Measurements from ENCODE around the gene GIPC2.

GIPC2 gene

DNA sequence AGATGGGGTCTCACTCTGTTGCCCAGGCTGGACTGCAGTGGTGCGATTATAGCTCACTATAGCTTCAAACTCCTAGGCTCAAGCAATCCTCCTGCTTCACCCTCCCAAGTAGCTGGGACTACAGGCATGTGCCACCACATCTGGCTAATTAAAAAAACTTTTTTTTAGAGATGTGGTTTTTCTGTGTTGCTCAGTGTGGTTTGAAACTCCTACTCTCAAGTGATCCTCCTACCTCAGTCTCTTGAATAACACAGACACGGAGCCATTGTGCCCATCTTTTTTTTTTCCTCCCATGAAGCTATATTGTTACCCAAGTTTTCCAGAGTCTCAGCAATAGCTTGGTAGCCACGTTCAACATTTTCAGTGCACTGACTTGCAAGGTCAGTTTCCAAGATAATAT, 2.7 kb downstream of the GIPC2 start:
- Histone ChIP-seq H3K9ac (no peak overlapping the region), H3K4me1 (no peaks in the 10 kb centered on the region), H3K27ac (no peak overlapping the region), H4K20me1 (no peaks in the 10 kb centered on the region), H3K9me3 (peaks cover 18% of the 10 kb centered on the region), H3K36me3 (no peaks in the 10 kb centered on the region), H3K4me2 (no peak overlapping the region), H3K4me3 (no peak overlapping the region), H3K27me3 (no peaks in the 10 kb centered on the region)
- no peak for TF ChIP-seq Cebpa-rat (IDR thresholded peaks at IDR 0.05)

DNA sequence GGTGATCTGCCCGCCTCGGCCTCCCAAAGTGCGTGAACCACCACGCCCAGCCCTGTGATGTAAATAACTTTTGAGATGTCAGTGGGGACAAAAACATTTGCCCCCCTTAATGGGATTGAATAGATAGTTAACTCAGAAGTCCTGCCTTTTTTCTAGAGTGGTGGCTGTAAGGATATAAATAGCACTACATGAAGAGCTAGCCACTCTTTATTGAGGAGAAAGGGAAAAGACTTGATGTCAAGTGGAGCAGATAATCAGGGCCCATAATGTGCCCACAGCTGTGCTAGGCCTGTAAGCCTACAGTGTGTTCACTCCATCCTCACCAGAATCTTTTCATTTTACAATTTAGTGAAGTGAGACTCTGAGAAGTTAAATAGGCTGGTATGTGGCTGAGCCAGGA, 3.6 kb downstream of the GIPC2 start:
- H4K20me1 ChIP-seq = no peaks in the 10 kb centered on the region
- H3K4me2 ChIP-seq = no peak overlapping the region
- H3K27me3 ChIP-seq = no peaks in the 10 kb centered on the region
- peaks cover 18% of the 10 kb centered on the region for H3K9me3 ChIP-seq
- no peaks in the 10 kb centered on the region for H3K36me3 ChIP-seq
- H3K27ac ChIP-seq = no peak overlapping the region
- no peak overlapping the region for H3K4me3 ChIP-seq
- no peak overlapping the region for H3K9ac ChIP-seq
- TF ChIP-seq Cebpa-rat (IDR thresholded peaks at IDR 0.05) = no peak
- no peaks in the 10 kb centered on the region for H3K4me1 ChIP-seq

DNA sequence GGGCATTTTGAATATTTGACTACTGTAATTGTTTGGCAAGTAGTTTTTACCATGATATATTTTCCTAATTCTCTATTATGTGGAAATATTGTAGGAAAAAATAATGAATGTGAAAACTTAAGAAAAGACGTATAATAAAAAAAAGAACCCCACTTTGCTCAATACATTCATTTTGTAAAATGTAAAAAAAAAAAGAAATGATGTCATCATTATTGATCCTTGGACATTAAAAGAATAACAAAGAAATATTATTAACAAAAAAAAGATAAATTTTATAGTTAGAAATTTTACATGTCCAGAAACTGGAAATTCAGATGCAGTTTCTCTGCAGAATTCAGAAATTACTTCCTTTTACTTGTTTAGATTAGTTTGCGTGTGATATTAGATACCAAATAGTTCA, 5.2 kb downstream of the GIPC2 start:
- no peak overlapping the region for H3K27ac ChIP-seq
- no peaks in the 10 kb centered on the region for H4K20me1 ChIP-seq
- H3K27me3 ChIP-seq = no peaks in the 10 kb centered on the region
- no peak overlapping the region for H3K9ac ChIP-seq
- no peak overlapping the region for H3K4me3 ChIP-seq
- H3K4me1 ChIP-seq = no peaks in the 10 kb centered on the region
- TF ChIP-seq Cebpa-rat (IDR thresholded peaks at IDR 0.05) = no peak
- H3K9me3 ChIP-seq = peaks cover 7% of the 10 kb centered on the region
- no peaks in the 10 kb centered on the region for H3K36me3 ChIP-seq
- no peak overlapping the region for H3K4me2 ChIP-seq

DNA sequence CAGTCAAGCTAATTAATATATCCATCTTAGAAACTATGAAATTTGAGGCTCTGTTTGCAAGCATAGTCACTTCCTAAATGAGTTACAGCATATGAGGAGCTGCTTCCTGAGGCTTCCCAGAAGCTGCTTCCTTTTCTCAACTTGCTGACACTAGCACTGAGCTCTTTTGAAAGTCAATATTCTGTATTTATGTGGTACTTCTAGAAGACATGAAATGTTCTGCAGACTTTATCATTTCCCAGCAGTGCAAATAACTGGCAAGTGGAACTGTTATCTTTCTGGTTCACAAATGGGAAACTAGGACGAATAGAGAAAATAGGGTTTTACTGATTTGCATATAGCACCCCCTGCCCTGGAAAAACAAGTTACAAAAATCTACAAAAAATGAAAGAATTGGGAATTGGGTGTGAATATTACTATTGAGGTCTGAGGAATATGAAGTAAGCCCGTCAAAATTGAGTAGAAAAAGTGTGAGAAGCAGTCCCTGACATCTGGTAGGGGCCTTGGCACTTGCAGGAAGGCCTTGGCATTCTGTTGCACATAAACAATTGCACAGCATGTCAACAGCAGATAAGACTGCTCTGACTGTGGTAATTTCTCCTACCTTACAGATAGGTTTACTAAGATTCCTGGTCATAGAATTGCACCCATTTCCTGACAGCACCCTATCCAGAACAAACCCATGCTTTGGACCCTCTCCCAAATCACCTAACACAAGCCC, 7.1 kb downstream of the GIPC2 start:
- no peak overlapping the region for H3K4me3 ChIP-seq
- no peak overlapping the region for H3K27ac ChIP-seq

DNA sequence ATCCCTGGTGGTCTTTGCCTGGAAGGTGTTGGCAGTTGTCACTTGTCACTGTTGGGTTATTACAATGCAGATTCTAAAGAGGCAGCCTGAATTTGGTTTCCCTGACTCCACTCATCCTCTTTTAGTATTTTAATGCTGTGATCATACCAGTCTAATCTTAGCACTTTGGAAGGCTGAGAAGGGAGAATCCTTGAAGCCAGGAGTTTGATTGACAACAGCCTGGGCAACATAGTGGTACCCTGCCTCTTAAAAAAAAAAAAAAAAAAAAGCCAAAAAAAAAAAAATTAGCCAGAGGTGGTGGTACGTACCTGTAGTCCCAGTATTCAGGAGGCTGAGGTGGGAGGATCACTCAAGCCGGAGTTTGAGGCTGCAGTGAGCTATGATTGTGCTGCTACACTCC, 7.7 kb downstream of the GIPC2 start:
- Histone ChIP-seq H3K36me3 (no peaks in the 10 kb centered on the region), H3K27ac (no peak overlapping the region), H3K9ac (no peak overlapping the region), H3K9me3 (no peaks in the 10 kb centered on the region), H3K4me2 (no peak overlapping the region), H3K27me3 (no peaks in the 10 kb centered on the region), H3K4me1 (no peaks in the 10 kb centered on the region), H3K4me3 (no peak overlapping the region), H4K20me1 (no peaks in the 10 kb centered on the region)
- TF ChIP-seq Cebpa-rat (IDR thresholded peaks at IDR 0.05) = no peak

More for the DNA sequence above, 7.1 kb downstream of the GIPC2 start:
- Histone ChIP-seq H3K9ac (no peak overlapping the region), H3K27me3 (no peaks in the 10 kb centered on the region), H3K4me1 (no peaks in the 10 kb centered on the region), H3K36me3 (no peaks in the 10 kb centered on the region), H3K4me2 (no peak overlapping the region), H3K9me3 (no peaks in the 10 kb centered on the region), H4K20me1 (no peaks in the 10 kb centered on the region)
- TF ChIP-seq Cebpa-rat (IDR thresholded peaks at IDR 0.05) = no peak

DNA sequence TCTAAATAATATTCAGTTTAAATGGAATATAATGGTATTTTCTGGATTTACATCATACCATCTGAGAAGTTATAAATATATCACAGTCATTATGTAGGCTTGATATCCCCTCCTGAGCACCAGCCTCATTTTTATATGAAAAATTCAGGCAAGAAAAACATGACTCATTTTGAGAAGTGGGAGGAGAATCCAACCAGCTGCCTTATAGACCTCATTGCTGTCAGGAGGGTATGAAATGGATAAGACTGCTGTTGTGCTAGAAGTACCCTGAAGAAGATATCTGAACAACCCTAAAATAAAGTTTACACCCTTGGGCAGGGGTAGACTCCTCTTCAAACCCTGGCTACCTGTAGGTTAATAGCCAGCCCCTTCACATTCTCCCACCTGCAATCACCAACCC, 8.8 kb downstream of the GIPC2 start:
- no peaks in the 10 kb centered on the region for H4K20me1 ChIP-seq
- no peaks in the 10 kb centered on the region for H3K27me3 ChIP-seq
- no peak for TF ChIP-seq Cebpa-rat (IDR thresholded peaks at IDR 0.05)
- H3K9me3 ChIP-seq = no peaks in the 10 kb centered on the region
- H3K4me3 ChIP-seq = no peak overlapping the region
- no peak overlapping the region for H3K9ac ChIP-seq
- H3K4me1 ChIP-seq = no peaks in the 10 kb centered on the region
- H3K27ac ChIP-seq = no peak overlapping the region
- H3K36me3 ChIP-seq = no peaks in the 10 kb centered on the region
- no peak overlapping the region for H3K4me2 ChIP-seq

DNA sequence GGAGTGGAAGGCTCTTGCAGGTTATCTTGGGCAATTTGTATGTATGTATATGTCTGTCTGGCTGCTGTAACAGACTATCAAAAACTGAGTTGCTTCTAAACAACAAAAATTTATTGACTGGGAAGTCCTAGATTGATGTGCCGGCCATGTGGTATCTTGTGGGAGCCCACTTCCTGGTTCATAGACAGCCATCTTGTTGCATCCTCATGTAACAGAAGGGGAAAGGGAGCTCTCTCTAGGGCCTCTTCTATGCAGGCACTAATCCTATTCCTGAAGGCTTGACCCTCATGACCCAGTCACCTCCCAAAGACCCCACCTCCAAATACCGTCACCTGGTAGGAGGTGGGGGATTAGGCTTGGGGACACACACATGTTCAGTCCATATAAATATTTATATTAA, 9.2 kb downstream of the GIPC2 start:
- Histone ChIP-seq H3K27ac (no peak overlapping the region), H3K4me2 (no peak overlapping the region)

DNA sequence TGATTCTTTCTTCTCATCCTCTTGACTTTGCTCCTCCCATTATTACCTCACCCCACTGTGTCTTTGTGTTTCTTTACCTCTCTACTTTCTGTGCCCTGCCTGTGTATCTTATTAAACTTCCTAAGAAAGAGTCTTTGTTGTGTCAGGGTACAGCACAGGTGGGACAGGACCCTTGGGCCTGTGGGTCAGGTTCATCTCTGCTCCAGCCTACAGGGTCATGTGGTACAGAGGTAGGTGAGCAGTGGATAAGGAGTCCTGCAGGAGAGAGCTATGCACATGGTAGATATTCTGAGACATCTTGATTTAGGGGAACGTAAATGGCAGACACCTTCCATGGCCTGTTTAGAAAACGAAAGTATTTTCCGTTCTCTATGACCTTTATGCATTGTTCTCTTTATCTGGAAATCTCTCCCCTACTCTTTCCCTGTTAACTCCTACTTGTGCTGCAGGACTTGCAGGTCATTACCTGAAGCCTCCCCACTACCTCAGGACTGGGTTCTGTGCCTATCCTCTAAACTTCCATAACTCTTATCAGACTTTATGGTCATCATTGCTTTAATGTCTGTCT, 9.9 kb downstream of the GIPC2 start:
- no peaks in the 10 kb centered on the region for H3K4me1 ChIP-seq
- no peaks in the 10 kb centered on the region for H4K20me1 ChIP-seq
- no peak overlapping the region for H3K27ac ChIP-seq
- no peak overlapping the region for H3K4me2 ChIP-seq
- H3K4me3 ChIP-seq = no peak overlapping the region
- no peaks in the 10 kb centered on the region for H3K9me3 ChIP-seq
- TF ChIP-seq Cebpa-rat (IDR thresholded peaks at IDR 0.05) = no peak
- H3K9ac ChIP-seq = no peak overlapping the region
- H3K36me3 ChIP-seq = no peaks in the 10 kb centered on the region
- H3K27me3 ChIP-seq = no peaks in the 10 kb centered on the region

More for the DNA sequence above, 9.2 kb downstream of the GIPC2 start:
- H4K20me1 ChIP-seq = no peaks in the 10 kb centered on the region
- no peaks in the 10 kb centered on the region for H3K27me3 ChIP-seq
- H3K4me3 ChIP-seq = no peak overlapping the region
- H3K9me3 ChIP-seq = no peaks in the 10 kb centered on the region
- no peak for TF ChIP-seq Cebpa-rat (IDR thresholded peaks at IDR 0.05)
- no peaks in the 10 kb centered on the region for H3K4me1 ChIP-seq
- no peak overlapping the region for H3K9ac ChIP-seq
- no peaks in the 10 kb centered on the region for H3K36me3 ChIP-seq

DNA sequence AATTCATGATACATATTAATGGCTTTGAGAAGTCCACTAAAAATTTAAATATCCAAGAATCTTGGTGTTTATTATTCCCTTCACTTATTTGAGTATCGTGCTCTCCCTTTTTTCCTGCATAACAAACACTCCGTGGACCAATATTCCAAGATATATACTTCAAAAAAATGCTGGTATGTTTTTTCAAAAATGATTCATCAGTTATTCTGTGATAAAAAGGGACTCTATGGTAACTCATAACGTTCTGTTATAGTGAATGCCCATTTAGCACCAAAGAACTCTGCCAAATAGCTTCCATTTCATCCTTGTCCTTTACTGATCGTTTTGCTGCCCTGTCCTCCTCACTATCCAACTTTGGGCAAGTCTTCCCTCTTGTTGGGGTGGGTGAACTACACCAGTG, 12.9 kb downstream of the GIPC2 start:
- H3K4me3 ChIP-seq = no peak overlapping the region
- H3K9me3 ChIP-seq = no peaks in the 10 kb centered on the region
- H4K20me1 ChIP-seq = no peaks in the 10 kb centered on the region
- no peak for TF ChIP-seq Cebpa-rat (IDR thresholded peaks at IDR 0.05)
- no peak overlapping the region for H3K27ac ChIP-seq
- H3K36me3 ChIP-seq = no peaks in the 10 kb centered on the region
- H3K4me2 ChIP-seq = no peak overlapping the region
- H3K4me1 ChIP-seq = no peaks in the 10 kb centered on the region
- no peak overlapping the region for H3K9ac ChIP-seq
- no peaks in the 10 kb centered on the region for H3K27me3 ChIP-seq

DNA sequence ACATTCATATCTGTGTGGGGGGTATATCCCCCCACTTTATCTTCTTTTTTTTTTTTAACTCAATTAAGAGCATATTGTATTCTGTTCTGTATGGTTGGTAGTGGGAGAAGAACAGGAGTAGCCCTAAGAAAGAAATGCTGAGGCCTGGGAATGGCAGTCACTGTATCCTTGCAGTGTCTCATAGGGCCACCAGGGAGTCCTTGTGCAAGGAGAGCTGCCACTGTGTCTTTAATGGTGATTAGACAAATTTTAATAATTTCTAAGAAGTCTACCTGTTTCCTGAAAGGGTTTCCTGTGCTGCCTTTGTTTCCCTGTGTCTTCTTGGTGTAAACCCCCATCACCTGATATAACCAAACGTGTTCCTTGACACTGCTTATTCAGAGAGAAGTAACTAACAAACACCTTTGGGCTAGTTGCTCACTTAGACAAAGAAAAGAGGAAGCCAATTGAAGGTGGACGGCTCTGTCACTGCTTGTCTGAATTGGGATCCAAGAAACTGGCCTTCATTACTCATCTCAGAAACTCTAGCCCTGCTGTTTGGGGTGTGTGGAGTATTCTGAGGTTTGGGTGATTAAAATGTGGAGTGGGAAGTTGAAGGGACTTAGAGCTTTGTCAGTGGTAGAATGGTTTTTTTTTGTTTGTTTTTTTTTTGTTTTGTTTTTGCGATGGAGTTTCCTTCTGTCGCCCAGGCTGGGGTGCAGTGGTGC, 15.2 kb downstream of the GIPC2 start:
- Histone ChIP-seq H3K4me3 (no peak overlapping the region), H3K27ac (no peak overlapping the region), H3K27me3 (no peaks in the 10 kb centered on the region), H3K36me3 (no peaks in the 10 kb centered on the region), H3K4me1 (no peaks in the 10 kb centered on the region), H3K4me2 (no peak overlapping the region), H3K9ac (no peak overlapping the region), H3K9me3 (no peaks in the 10 kb centered on the region), H4K20me1 (no peaks in the 10 kb centered on the region)
- no peak for TF ChIP-seq Cebpa-rat (IDR thresholded peaks at IDR 0.05)
